Measurements from ENCODE around the gene CRYBB1.

The CRYBB1 gene

GRCh38 chr22:26606611-26607010 lies 11.2 kb downstream of the CRYBB1 start:
- DNase-seq (ENCODE audit: low read depth, low spot score) = peak; percentile 39

GRCh38 chr22:26604368-26604767 lies 13.5 kb downstream of the CRYBB1 start:
- DNase-seq (ENCODE audit: low read depth, low spot score) = no peak

GRCh38 chr22:26602127-26602526 lies 15.7 kb downstream of the CRYBB1 start:
- no peak for DNase-seq (ENCODE audit: low read depth, low spot score)

GRCh38 chr22:26601726-26602125 lies 16.1 kb downstream of the CRYBB1 start:
- no peak for DNase-seq (ENCODE audit: low read depth, low spot score)

- no peak for DNase-seq (ENCODE audit: low read depth, low spot score)
Observed at GRCh38 chr22:26599505-26599904, 18.3 kb downstream of the CRYBB1 start.

- DNase-seq (ENCODE audit: low read depth, low spot score) = no peak
Observed at GRCh38 chr22:26597480-26597879, 20.3 kb downstream of the CRYBB1 start.

GRCh38 chr22:26597026-26597425 lies 20.8 kb downstream of the CRYBB1 start:
- DNase-seq (ENCODE audit: low read depth, low spot score) = no peak

- DNase-seq (ENCODE audit: low read depth, low spot score) = no peak
Observed at GRCh38 chr22:26593763-26594162, 24.1 kb downstream of the CRYBB1 start.

GRCh38 chr22:26592421-26592891 lies 25.4 kb downstream of the CRYBB1 start:
- DNase-seq (ENCODE audit: low read depth, low spot score) = no peak

GRCh38 chr22:26589845-26590736 lies 27.7 kb downstream of the CRYBB1 start, which contains the start of gene TPST2:
TPST2 (minus strand) TSS chr22:26590132; CDS start chr22:26541630, 48,502 bp downstream.
- DNase-seq (ENCODE audit: low read depth, low spot score) = peak; percentile 94

GRCh38 chr22:26589367-26589844 lies 28.4 kb downstream of the CRYBB1 start:
- peak; percentile 47 for DNase-seq (ENCODE audit: low read depth, low spot score)

GRCh38 chr22:26588729-26589366 lies 29.0 kb downstream of the CRYBB1 start:
- no peak for DNase-seq (ENCODE audit: low read depth, low spot score)

- DNase-seq (ENCODE audit: low read depth, low spot score) = no peak
Observed at GRCh38 chr22:26587991-26588613, 29.7 kb downstream of the CRYBB1 start.

- DNase-seq (ENCODE audit: low read depth, low spot score) = no peak
Observed at GRCh38 chr22:26586556-26587325, 31.1 kb downstream of the CRYBB1 start.

GRCh38 chr22:26585104-26585790 lies 32.6 kb downstream of the CRYBB1 start:
- DNase-seq (ENCODE audit: low read depth, low spot score) = peak; percentile 92

GRCh38 chr22:26584010-26584409 lies 33.8 kb downstream of the CRYBB1 start:
- no peak for DNase-seq (ENCODE audit: low read depth, low spot score)

- no peak for DNase-seq (ENCODE audit: low read depth, low spot score)
Observed at GRCh38 chr22:26581633-26582168, 36.1 kb downstream of the CRYBB1 start.

- DNase-seq (ENCODE audit: low read depth, low spot score) = no peak
Observed at GRCh38 chr22:26581026-26581425, 36.8 kb downstream of the CRYBB1 start.

GRCh38 chr22:26580240-26580962 lies 37.4 kb downstream of the CRYBB1 start:
- DNase-seq (ENCODE audit: low read depth, low spot score) = no peak
